Measurements from ENCODE around the gene MYOZ3.

Gene MYOZ3

GRCh38 chr5:150648294-150649107, 12.6 kb upstream of the MYOZ3 start:
- TF ChIP-seq, protein P1, sequence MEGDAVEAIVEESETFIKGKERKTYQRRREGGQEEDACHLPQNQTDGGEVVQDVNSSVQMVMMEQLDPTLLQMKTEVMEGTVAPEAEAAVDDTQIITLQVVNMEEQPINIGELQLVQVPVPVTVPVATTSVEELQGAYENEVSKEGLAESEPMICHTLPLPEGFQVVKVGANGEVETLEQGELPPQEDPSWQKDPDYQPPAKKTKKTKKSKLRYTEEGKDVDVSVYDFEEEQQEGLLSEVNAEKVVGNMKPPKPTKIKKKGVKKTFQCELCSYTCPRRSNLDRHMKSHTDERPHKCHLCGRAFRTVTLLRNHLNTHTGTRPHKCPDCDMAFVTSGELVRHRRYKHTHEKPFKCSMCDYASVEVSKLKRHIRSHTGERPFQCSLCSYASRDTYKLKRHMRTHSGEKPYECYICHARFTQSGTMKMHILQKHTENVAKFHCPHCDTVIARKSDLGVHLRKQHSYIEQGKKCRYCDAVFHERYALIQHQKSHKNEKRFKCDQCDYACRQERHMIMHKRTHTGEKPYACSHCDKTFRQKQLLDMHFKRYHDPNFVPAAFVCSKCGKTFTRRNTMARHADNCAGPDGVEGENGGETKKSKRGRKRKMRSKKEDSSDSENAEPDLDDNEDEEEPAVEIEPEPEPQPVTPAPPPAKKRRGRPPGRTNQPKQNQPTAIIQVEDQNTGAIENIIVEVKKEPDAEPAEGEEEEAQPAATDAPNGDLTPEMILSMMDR (IDR thresholded peaks at IDR 0.05; ENCODE audit: low read depth, low read length) = no peak
- no peak for DNase-seq (ENCODE audit: low read depth in 2 of 2)
- H3K4me3 ChIP-seq (replicated peaks in 1 of 2; ENCODE audit: low read depth in 2 of 2, low read length in 2 of 2) = no peak overlapping the region

- H3K4me3 ChIP-seq (replicated peaks in 1 of 2; ENCODE audit: low read depth in 2 of 2, low read length in 2 of 2) = no peak overlapping the region
- no peak for DNase-seq (ENCODE audit: low read depth in 2 of 2)
- TF ChIP-seq, protein P1 (IDR thresholded peaks at IDR 0.05; ENCODE audit: low read depth, low read length) = no peak
Observed at GRCh38 chr5:150649108-150650020, 11.7 kb upstream of the MYOZ3 start.

DNA sequence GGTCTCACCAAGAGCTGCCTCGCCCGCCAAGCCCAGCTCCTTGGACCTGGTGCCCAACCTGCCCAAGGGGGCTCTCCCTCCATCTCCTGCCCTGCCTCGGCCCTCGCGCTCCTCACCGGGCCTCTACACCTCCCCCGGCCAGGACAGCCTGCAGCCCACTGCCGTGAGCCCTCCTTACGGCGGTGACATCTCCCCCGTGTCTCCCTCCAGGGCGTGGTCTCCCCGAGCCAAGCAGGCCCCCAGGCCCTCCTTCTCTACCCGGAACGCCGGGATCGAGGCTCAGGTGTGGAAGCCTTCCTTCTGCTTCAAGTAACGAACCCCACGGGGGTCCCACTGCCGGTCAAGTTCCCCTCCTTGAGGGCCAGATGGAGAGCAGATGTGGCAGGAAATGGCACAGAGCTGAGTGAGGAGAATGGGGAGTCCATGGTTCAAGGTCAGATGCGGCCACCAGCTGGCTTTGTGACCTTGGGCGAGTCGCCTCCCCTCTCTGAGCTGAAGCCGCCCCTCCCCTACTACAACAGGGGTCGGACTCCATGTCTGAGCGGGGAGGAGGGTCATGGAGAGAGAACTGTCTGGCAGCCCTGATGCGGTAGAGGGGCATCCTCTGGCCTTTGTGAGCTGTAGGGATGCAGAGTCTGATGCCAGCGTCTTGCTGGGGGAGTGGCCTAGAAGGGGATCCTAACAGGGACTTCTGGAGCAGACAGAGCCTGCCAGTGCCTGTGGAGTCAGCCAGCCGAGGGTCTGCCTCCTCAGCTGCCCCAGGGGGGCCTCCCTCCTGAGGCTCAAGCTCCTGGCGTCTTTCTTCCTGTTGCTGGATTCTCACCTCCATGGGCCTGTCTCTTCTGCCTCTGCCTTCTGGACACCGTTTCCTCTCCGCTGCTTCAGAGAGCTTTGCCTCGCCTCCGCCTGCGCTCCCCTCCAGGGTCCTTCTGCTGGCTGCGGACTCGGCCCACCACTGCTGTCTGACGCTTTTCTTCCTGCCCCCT, 10.7 kb upstream of the MYOZ3 start:
- no peak for DNase-seq (ENCODE audit: low read depth in 2 of 2)
- H3K4me3 ChIP-seq (replicated peaks in 1 of 2; ENCODE audit: low read depth in 2 of 2, low read length in 2 of 2) = no peak overlapping the region
- TF ChIP-seq, protein P1 (IDR thresholded peaks at IDR 0.05; ENCODE audit: low read depth, low read length) = no peak

- DNase-seq (ENCODE audit: low read depth in 2 of 2) = no peak
- TF ChIP-seq, protein P1 (IDR thresholded peaks at IDR 0.05; ENCODE audit: low read depth, low read length) = no peak
- no peak overlapping the region for H3K4me3 ChIP-seq (replicated peaks in 1 of 2; ENCODE audit: low read depth in 2 of 2, low read length in 2 of 2)
Observed at GRCh38 chr5:150651382-150651781, 9.7 kb upstream of the MYOZ3 start.

- no peak for DNase-seq (ENCODE audit: low read depth in 2 of 2)
- H3K4me3 ChIP-seq (replicated peaks in 1 of 2; ENCODE audit: low read depth in 2 of 2, low read length in 2 of 2) = no peak overlapping the region
- TF ChIP-seq, protein P1 (IDR thresholded peaks at IDR 0.05; ENCODE audit: low read depth, low read length) = no peak
Observed at GRCh38 chr5:150651924-150652671, 9.0 kb upstream of the MYOZ3 start.
